GM12874 (cell line): Measurements from ENCODE around the gene CLDN6.

Source experiments
- CTCF ChIP-seq: IDR thresholded peaks from 2 replicates; pipeline ENCODE4 v1.5.1; 2011; ENCODE audit warnings: low read depth, mild to moderate bottlenecking, control low read depth, low read length, moderate library complexity; ENCODE audit not compliant: insufficient read depth

Gene CLDN6

DNA sequence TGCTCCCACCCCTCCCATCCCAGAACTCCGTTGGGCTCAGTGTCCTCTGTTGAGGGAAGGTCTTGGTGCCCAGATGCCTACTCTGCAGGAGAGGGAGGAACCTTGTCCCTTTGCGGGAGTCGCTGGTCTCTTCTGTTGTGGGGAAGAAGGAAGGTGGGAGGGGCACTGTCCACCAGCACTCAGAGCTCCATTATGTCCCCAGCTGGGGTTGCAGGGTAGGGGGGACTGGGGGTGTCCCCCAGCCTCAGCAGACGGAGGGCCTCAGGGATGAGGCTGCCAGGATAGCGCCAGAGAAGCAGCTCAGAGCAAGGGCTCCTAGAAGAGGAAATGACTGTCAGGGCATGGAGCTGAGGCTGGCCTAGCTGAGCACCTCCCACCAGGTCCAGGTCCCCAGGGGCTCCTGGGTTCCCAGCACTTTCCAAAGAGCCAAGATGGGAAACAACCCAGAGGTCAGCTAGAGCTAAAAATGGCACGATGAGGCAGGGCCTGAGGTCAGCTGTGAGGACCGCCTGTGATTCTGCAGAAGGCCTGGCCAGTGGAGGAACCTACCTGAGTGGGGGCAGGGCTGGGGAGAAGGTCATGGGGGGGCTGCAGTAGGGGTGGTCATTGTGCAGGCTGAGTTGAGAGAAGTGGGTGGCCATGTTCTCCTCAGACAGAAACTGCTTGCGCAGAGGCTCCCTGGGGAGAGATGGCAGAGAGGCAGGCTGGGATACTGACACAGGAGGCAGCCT, 4.9 kb upstream of the CLDN6 start:
- no peak for TF ChIP-seq CTCF

DNA sequence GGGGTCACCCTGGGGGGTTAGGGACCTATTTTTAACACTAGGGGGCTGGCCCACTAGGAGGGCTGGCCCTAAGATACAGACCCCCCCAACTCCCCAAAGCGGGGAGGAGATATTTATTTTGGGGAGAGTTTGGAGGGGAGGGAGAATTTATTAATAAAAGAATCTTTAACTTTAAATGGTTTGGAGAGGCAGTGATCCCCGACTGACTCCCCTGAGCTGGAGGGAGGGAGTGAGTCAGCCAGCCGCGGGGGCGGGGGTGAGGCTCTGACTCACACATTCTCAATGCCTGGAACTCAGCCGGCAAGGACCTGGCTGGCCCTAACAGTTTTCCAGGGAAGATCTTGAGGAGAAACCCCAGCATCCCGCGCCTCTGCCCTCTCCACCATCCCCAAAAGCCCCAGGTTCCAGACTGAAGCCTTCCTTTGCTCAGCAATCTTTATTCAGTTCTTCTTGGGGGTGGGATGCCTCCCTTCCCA, 4.3 kb upstream of the CLDN6 start:
- TF ChIP-seq CTCF = no peak

DNA sequence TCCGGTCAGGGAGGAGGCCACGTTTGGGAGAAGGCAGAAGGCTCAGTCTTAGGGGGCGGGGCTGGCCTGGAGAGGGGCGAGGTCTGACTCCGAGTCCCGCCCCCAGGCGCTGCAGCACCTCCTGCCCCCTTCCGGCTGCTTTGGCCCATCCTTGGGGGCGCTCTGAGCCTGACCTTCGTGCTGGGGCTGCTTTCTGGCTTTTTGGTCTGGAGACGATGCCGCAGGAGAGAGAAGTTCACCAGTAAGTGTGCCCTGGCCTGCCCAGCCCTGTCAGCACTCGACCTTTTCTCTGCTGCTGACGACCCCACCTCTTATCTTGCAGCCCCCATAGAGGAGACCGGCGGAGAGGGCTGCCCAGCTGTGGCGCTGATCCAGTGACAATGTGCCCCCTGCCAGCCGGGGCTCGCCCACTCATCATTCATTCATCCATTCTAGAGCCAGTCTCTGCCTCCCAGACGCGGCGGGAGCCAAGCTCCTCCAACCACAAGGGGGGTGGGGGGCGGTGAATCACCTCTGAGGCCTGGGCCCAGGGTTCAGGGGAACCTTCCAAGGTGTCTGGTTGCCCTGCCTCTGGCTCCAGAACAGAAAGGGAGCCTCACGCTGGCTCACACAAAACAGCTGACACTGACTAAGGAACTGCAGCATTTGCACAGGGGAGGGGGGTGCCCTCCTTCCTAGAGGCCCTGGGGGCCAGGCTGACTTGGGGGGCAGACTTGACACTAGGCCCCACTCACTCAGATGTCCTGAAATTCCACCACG, 3.6 kb upstream of the CLDN6 start:
- peak; percentile 62 for TF ChIP-seq CTCF

- no peak for TF ChIP-seq CTCF
These were observed 2.8 kb upstream of the CLDN6 start for GRCh38 chr16:3020604-3021448.

DNA sequence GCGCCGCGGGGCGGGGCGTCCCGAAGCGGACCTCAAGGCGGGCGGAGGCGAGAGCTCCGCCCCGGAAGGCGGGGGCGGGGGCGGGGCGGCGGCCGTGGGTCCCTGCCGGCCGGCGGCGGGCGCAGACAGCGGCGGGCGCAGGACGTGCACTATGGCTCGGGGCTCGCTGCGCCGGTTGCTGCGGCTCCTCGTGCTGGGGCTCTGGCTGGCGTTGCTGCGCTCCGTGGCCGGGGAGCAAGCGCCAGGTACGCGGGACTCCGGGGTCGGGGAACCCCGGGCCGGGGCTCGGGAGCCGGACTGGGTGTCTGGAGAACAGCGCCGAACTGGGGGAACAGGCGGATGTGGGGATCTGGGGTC, 2.2 kb upstream of the CLDN6 start, which contains the start of gene TNFRSF12A:
TNFRSF12A (plus strand) TSS at position 122 of the 357 bp plus-strand sequence; CDS start at position 152, 30 bp downstream.
- 0 out of 2 replicates have a peak, but pooled peaks have one; percentile 3 for TF ChIP-seq CTCF

- no peak for TF ChIP-seq CTCF
These were observed 1.7 kb upstream of the CLDN6 start for GRCh38 chr16:3019594-3020246.

DNA sequence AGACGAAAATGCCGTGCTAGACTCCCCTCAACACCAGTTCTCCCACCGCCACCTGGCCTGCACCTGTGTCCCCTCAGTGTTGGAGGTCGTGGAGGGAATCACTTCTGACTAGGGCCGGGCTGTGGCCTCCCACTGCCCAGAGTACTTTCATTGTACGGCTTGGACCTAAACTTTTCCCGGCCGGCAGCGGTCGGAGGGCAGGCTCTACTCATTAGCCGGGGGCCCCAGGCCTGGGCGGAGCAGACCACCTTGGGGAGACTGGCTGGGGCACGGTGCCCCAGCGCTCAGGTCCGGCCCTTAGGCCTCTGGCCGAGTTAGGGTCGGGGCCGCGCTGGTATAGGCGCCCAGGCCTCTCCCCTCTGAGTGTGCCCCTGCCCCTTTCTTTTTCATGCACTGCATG, 639 bp downstream of the CLDN6 start:
- TF ChIP-seq CTCF = no peak
